Peyer's patch (tissue), 4 donors: ENCODE data around the gene DAAM2. TPM values are rescaled to one million over a fixed set of nuclear protein-coding genes. Genes with fewer than 3 reads are reported as not detected.

Source experiments
- DNase-seq, 3 donors: peaks; one replicate each; pipeline ENCODE4 v3.0.0-alpha.2; 2017 to 2019
- H3K27ac ChIP-seq, 4 donors: fragments of 200-600 bp; sonication (generic); one replicate each; pipeline ENCODE4 v1.5.1; 2016 to 2019
- H3K27me3 ChIP-seq, 2 donors: fragments of 200-600 bp; sonication (generic); one replicate each; pipeline ENCODE4 v1.5.1; 2019
- H3K36me3 ChIP-seq, 3 donors: fragments of 200-600 bp; sonication (generic); one replicate each; pipeline ENCODE4 v1.5.1; 2016 to 2019
- H3K4me1 ChIP-seq, 4 donors: fragments of 200-600 bp; sonication (generic); one replicate each; pipeline ENCODE4 v1.5.1; 2016 to 2019
- H3K4me3 ChIP-seq, 4 donors: fragments of 200-600 bp; sonication (generic); 1 replicate in 3 of 4; 2 replicates in 1 of 4; pipeline ENCODE4 v1.5.1; 2016 to 2019; ENCODE audit warnings: mild to moderate bottlenecking in 1 of 4
- H3K9me3 ChIP-seq, 4 donors: fragments of 200-600 bp; sonication (generic); one replicate each; pipeline ENCODE4 v1.5.1; 2016 to 2019; ENCODE audit warnings: mild to moderate bottlenecking in 1 of 4
- POLR2A ChIP-seq, 2 donors: fragments of 450-650 bp; IDR thresholded peaks; one replicate each; pipeline ENCODE4 v1.5.1; 2017; ENCODE audit warnings: antibody characterized with exemption in 2 of 2, mild to moderate bottlenecking in 2 of 2, moderate library complexity in 2 of 2
- total RNA-seq, 4 donors: library from RNA; depleted of rRNA; stranded (reverse); fragments of >200 nt; gene quantifications; one replicate each; pipeline ENCODE4 v1.1.0, GENCODE V29; 2016
- TF ChIP-seq, protein P1 (sequence below), 6 experiments: fragments of 450-650 bp in 4 of 6; fragments of 200-600 bp in 2 of 6; sonication (generic) in 1 of 6; IDR thresholded peaks; one replicate each; pipeline ENCODE4 v1.5.1; 2017 to 2019; ENCODE audit warnings: antibody characterized with exemption in 6 of 6, mild to moderate bottlenecking in 3 of 6, moderate library complexity in 1 of 6

The DAAM2 gene
- total RNA-seq, 4 donors from 2014 or later: 8.8 to 178 (median 22.5) TPM

DNA sequence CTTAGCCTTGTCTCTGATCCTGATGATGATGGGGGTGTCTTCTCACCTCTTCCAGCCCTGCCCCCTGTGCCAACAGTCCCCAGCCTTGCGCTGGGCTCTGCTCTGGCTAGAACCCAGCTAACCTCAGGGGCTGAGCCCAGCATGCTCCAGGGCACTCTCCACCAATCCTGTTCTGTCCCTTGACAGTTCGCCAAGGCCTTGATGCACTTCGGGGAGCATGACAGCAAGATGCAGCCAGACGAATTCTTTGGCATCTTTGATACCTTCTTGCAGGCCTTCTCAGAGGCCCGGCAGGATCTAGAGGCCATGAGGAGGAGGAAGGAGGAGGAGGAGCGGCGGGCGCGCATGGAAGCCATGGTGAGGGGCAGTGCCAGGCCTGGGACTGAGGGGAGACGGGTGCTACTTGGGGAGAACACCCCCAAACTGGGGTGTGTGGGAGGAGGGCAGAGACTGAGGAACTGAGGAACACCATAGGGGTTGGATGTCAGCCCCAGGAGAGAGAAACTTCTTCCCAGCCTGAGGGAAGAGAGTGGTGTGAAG is 109.0 kb downstream of the DAAM2 start:
- Histone ChIP-seq H3K4me1 (no peaks in the 10 kb centered on the region), H3K4me3 (no peak overlapping the region), H3K36me3 (peaks cover 0 to 22% (median 0%) of the 10 kb centered on the region in 3 donors), H3K27me3 (no peaks in the 10 kb centered on the region), H3K27ac (no peak overlapping the region), H3K9me3 (no peaks in the 10 kb centered on the region)
- TF ChIP-seq, protein P1, sequence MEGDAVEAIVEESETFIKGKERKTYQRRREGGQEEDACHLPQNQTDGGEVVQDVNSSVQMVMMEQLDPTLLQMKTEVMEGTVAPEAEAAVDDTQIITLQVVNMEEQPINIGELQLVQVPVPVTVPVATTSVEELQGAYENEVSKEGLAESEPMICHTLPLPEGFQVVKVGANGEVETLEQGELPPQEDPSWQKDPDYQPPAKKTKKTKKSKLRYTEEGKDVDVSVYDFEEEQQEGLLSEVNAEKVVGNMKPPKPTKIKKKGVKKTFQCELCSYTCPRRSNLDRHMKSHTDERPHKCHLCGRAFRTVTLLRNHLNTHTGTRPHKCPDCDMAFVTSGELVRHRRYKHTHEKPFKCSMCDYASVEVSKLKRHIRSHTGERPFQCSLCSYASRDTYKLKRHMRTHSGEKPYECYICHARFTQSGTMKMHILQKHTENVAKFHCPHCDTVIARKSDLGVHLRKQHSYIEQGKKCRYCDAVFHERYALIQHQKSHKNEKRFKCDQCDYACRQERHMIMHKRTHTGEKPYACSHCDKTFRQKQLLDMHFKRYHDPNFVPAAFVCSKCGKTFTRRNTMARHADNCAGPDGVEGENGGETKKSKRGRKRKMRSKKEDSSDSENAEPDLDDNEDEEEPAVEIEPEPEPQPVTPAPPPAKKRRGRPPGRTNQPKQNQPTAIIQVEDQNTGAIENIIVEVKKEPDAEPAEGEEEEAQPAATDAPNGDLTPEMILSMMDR (IDR thresholded peaks at IDR 0.05): no peak
- no peak for TF ChIP-seq POLR2A (IDR thresholded peaks at IDR 0.05)
- peak in 1 of 3 donors; percentile 37 for DNase-seq

GRCh38 chr6:39901670-39902069 is 109.5 kb downstream of the DAAM2 start:
- H3K27ac ChIP-seq: no peak overlapping the region
- H3K36me3 ChIP-seq: peaks cover 0 to 22% (median 0%) of the 10 kb centered on the region in 3 donors
- TF ChIP-seq, protein P1 (IDR thresholded peaks at IDR 0.05): no peak
- TF ChIP-seq POLR2A (IDR thresholded peaks at IDR 0.05): no peak
- H3K9me3 ChIP-seq: no peaks in the 10 kb centered on the region
- no peak for DNase-seq
- no peaks in the 10 kb centered on the region for H3K27me3 ChIP-seq
- no peaks in the 10 kb centered on the region for H3K4me1 ChIP-seq
- H3K4me3 ChIP-seq: no peak overlapping the region

- TF ChIP-seq POLR2A (IDR thresholded peaks at IDR 0.05): no peak
- TF ChIP-seq, protein P1 (IDR thresholded peaks at IDR 0.05): no peak
- H3K36me3 ChIP-seq: peaks cover 0 to 21% (median 0%) of the 10 kb centered on the region in 3 donors
Observed at GRCh38 chr6:39902136-39902535, 110.0 kb downstream of the DAAM2 start.

DNA sequence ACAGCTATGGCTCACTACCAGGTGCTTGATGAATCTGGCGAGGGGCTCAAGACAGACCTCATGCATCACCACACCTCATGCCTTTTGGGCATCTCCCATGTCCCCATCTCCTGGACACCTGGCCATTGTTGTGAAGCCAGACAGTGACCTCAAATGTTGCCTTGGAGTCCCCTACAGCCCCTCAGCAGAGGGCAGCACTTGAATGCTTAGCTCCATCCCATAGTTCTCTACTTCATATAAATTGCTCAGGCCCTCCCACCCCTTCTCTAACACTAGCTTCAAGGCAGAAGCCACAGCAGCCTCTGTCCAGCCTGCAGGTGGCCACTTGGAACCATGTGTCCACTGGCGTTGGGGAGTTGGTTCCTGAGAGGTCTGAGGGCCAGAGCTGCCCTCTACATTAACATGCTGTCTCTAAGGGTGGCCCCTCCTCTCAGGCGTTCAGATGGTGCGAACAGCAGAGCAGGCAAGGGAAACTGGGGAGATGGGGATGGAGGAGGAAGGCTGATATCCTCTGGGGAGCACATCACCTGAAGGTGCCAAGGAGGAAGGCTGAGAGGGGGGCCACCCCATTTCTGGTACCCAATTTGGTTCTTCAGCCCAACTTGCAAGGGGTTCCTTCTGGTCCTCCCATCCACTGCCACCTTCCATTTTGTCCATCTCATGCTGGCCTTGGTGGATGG is 110.8 kb downstream of the DAAM2 start:
- Histone ChIP-seq H3K27ac (no peak overlapping the region), H3K4me3 (no peak overlapping the region), H3K27me3 (no peaks in the 10 kb centered on the region), H3K9me3 (no peaks in the 10 kb centered on the region), H3K36me3 (peaks cover 0 to 21% (median 0%) of the 10 kb centered on the region in 3 donors), H3K4me1 (no peaks in the 10 kb centered on the region)
- no peak for TF ChIP-seq POLR2A (IDR thresholded peaks at IDR 0.05)
- TF ChIP-seq, protein P1 (IDR thresholded peaks at IDR 0.05): peak in 3 of 6 experiments; percentile 11 to 17 (median 17)
- DNase-seq: no peak

More at GRCh38 chr6:39902136-39902535, 110.0 kb downstream of the DAAM2 start:
- no peaks in the 10 kb centered on the region for H3K9me3 ChIP-seq
- no peak for DNase-seq
- no peak overlapping the region for H3K4me3 ChIP-seq
- H3K27ac ChIP-seq: no peak overlapping the region
- no peaks in the 10 kb centered on the region for H3K27me3 ChIP-seq
- no peaks in the 10 kb centered on the region for H3K4me1 ChIP-seq

DNA sequence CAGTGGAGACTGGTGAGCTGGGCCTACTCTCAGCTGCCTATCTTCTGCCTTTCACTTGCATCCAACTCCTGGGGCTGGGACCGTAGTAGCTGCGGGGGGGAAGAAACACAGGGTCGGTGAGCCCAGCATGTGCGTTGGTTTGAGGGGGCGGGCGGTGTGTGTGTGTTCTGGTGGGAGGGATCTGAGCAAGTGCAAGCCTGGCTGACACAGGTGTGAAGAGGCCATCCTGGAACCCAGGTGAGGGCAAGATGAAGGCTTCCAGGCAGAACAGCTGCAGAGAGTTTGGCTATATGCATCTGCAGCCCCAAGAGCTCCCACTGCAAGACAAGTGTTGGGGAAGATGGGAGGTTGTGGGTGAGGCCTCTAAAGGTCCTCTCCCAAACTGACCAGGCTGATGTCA is 111.5 kb downstream of the DAAM2 start:
- TF ChIP-seq POLR2A (IDR thresholded peaks at IDR 0.05): no peak
- TF ChIP-seq, protein P1 (IDR thresholded peaks at IDR 0.05): no peak
- H3K4me3 ChIP-seq: no peak overlapping the region
- H3K4me1 ChIP-seq: no peaks in the 10 kb centered on the region
- H3K36me3 ChIP-seq: peaks cover 0 to 21% (median 0%) of the 10 kb centered on the region in 3 donors
- H3K9me3 ChIP-seq: no peaks in the 10 kb centered on the region
- no peak for DNase-seq
- H3K27me3 ChIP-seq: no peaks in the 10 kb centered on the region
- no peak overlapping the region for H3K27ac ChIP-seq
